Spleen (tissue), 11 donors: ENCODE measurements around the gene PHKB. TPM values are rescaled to one million over a fixed set of nuclear protein-coding genes. Genes with fewer than 3 reads are reported as not detected.

Experiments
- DNase-seq: peaks from one replicate; pipeline ENCODE4 v3.0.0-alpha.2; 2020
- H3K27ac ChIP-seq, 8 donors: fragments of 200-600 bp; sonication (generic) in 7 of 8; 1 replicate in 4 of 8; 2 replicates in 4 of 8; pipeline versions ENCODE4 v1.5.0 to v1.8.0; 2016 to 2021; ENCODE audit warnings: inconsistent platforms in 4 of 8, mild to moderate bottlenecking in 4 of 8, moderate library complexity in 1 of 8
- H3K27me3 ChIP-seq, 7 donors: fragments of 200-600 bp; sonication (generic) in 6 of 7; replicated peaks in 1 of 7; 1 replicate in 4 of 7; 2 replicates in 3 of 7; pipeline versions ENCODE4 v1.5.0 to v1.8.0; 2016 to 2021; ENCODE audit warnings: inconsistent platforms in 3 of 7, mild to moderate bottlenecking in 1 of 7
- H3K36me3 ChIP-seq, 6 donors: fragments of 200-600 bp; sonication (generic) in 5 of 6; 1 replicate in 4 of 6; 2 replicates in 2 of 6; pipeline versions ENCODE4 v1.5.0 to v1.8.0; 2016 to 2021; ENCODE audit warnings: inconsistent platforms in 2 of 6
- H3K4me1 ChIP-seq, 6 donors: fragments of 200-600 bp; sonication (generic) in 5 of 6; 1 replicate in 3 of 6; 2 replicates in 3 of 6; pipeline versions ENCODE4 v1.5.0 to v1.8.0; 2016 to 2021; ENCODE audit warnings: inconsistent platforms in 3 of 6
- H3K4me3 ChIP-seq, 8 donors: fragments of 200-600 bp; sonication (generic) in 7 of 8; 1 replicate in 4 of 8; 2 replicates in 4 of 8; pipeline versions ENCODE4 v1.5.0 to v1.8.0; 2016 to 2021; ENCODE audit warnings: inconsistent platforms in 4 of 8, mild to moderate bottlenecking in 4 of 8, moderate library complexity in 2 of 8
- H3K9me3 ChIP-seq, 8 donors: fragments of 200-600 bp; sonication (generic) in 7 of 8; 1 replicate in 4 of 8; 2 replicates in 4 of 8; pipeline versions ENCODE4 v1.5.0 to v1.8.0; 2016 to 2021; ENCODE audit warnings: inconsistent platforms in 4 of 8
- CTCF ChIP-seq, 11 experiments: fragments of 200-600 bp in 7 of 11; fragments of 450-650 bp in 4 of 11; sonication (generic) in 4 of 11; IDR thresholded peaks in 8 of 11; conservative IDR thresholded peaks in 3 of 11; 1 replicate in 7 of 11; 2 replicates in 4 of 11; pipeline versions ENCODE4 v1.4.0 to v1.8.0; 2016 to 2021; ENCODE audit warnings: antibody characterized with exemption in 11 of 11, inconsistent platforms in 4 of 11, mild to moderate bottlenecking in 1 of 11
- POLR2A ChIP-seq, 3 donors: fragments of 450-650 bp; IDR thresholded peaks; one replicate each; pipeline ENCODE4 v1.5.1; 2017; ENCODE audit warnings: antibody characterized with exemption in 3 of 3, mild to moderate bottlenecking in 1 of 3
- POLR2AphosphoS5 ChIP-seq, 3 donors: sonication (generic); formaldehyde crosslinking; IDR thresholded peaks; one replicate each; pipeline ENCODE4 v1.5.1; 2017; ENCODE audit warnings: antibody characterized with exemption in 3 of 3
- WGBS, 5 donors: extraction: QIAGEN DNeasy Blood & Tissue Kit in 3 of 5; methylation state at CpG; one replicate each; pipeline versions ENCODE4 v1.1.5 to v1.1.7; 2013 to 2018; 5-methylcytosine and 5-hydroxymethylcytosine counted together
- intact Hi-C: fragments of 100-400 bp; cut with DNase I; formaldehyde crosslinking; loops from one replicate; pipeline ENCODE4 v1.15.0; 2023; ENCODE audit warnings: low total_unique reads
- polyA plus RNA-seq, 3 donors: library from polyadenylated mRNA; stranded (reverse); fragments of 200-250 nt; gene quantifications; one replicate each; pipeline ENCODE4 v1.2.1, GENCODE V29; 2013
- total RNA-seq, 7 donors: library from RNA; depleted of rRNA in 3 of 7; stranded (reverse); fragments of >200 nt in 3 of 7; fragmentation: NEBNext Ultra II Directional in 4 of 7; extraction: Animal tissue kit (Norgen Biotek cat#: 25700) in 4 of 7; gene quantifications; one replicate each; pipeline versions ENCODE4 v1.1.0 to v1.2.1, GENCODE V29; 2016 to 2021
- donor health status: healthy with polysubstance abuse.
- donor health status: DM: no; HTN: no; CAD: no; lungs with moderate emphysema.
- donor health status: DM: no; HTN: no; CAD: no.
- donor health status: Bipolar disorder and iron deficiency.
- donor health status: healthy.
- donor health status: DM: no; HTN: no; CAD: no.
- donor health status: DM: yes; HTN: yes; CAD: no.

PHKB gene
- total and polyA plus RNA-seq, 10 donors, result 19.7 to 168 (median 99.1) TPM

- H3K36me3 ChIP-seq, result peaks cover 0 to 63% (median 4%) of the 10 kb centered on the region in 6 donors
- no peaks in the 10 kb centered on the region for H3K9me3 ChIP-seq
- DNase-seq, result no peak
- TF ChIP-seq POLR2A (IDR thresholded peaks at IDR 0.05) (no peak), CTCF (IDR thresholded peaks at IDR 0.05 in 8 of 11, conservative IDR thresholded peaks at IDR 0.05 in 3 of 11) (no peak), POLR2AphosphoS5 (IDR thresholded peaks at IDR 0.05) (no peak)
- no peak overlapping the region for H3K4me3 ChIP-seq
- H3K27me3 ChIP-seq, result no peaks in the 10 kb centered on the region
- intact Hi-C loops, result no loop called here
- no peak overlapping the region for H3K27ac ChIP-seq
- H3K4me1 ChIP-seq, result peaks cover 0 to 6% (median 0%) of the 10 kb centered on the region in 6 donors
- WGBS, 5 donors, result 87 to 95% (median 93%) methylated on average over 6 of the region's 6 CpGs
These were observed 139.2 kb downstream of the PHKB start for GRCh38 chr16:47600376-47600775.

GRCh38 chr16:47604306-47604705 lies 143.2 kb downstream of the PHKB start:
- Histone ChIP-seq H3K4me1 (peaks cover 0 to 5% (median 0%) of the 10 kb centered on the region in 6 donors), H3K9me3 (peaks cover 0 to 5% (median 0%) of the 10 kb centered on the region in 8 donors), H3K36me3 (peaks cover 0 to 49% (median 11%) of the 10 kb centered on the region in 6 donors), H3K27me3 (no peaks in the 10 kb centered on the region), H3K27ac (no peak overlapping the region), H3K4me3 (no peak overlapping the region)
- intact Hi-C loops, result no loop called here
- no peak for DNase-seq
- TF ChIP-seq POLR2AphosphoS5 (IDR thresholded peaks at IDR 0.05) (no peak), CTCF (IDR thresholded peaks at IDR 0.05 in 8 of 11, conservative IDR thresholded peaks at IDR 0.05 in 3 of 11) (no peak), POLR2A (IDR thresholded peaks at IDR 0.05) (no peak)

GRCh38 chr16:47611042-47611441 lies 149.9 kb downstream of the PHKB start:
- H3K4me3 ChIP-seq, result no peak overlapping the region
- H3K36me3 ChIP-seq, result peaks cover 0 to 70% (median 16%) of the 10 kb centered on the region in 6 donors
- intact Hi-C loops, result no loop called here
- no peak for TF ChIP-seq POLR2A (IDR thresholded peaks at IDR 0.05)
- no peak for TF ChIP-seq POLR2AphosphoS5 (IDR thresholded peaks at IDR 0.05)
- TF ChIP-seq CTCF (IDR thresholded peaks at IDR 0.05 in 8 of 11, conservative IDR thresholded peaks at IDR 0.05 in 3 of 11), result no peak
- no peak for DNase-seq
- WGBS, 5 donors, result 66 to 91% (median 85%) methylated on average over 2 of the region's 2 CpGs
- no peak overlapping the region for H3K27ac ChIP-seq
- H3K27me3 ChIP-seq, result no peaks in the 10 kb centered on the region
- H3K9me3 ChIP-seq, result peaks cover 0 to 5% (median 0%) of the 10 kb centered on the region in 8 donors
- no peaks in the 10 kb centered on the region for H3K4me1 ChIP-seq

- intact Hi-C loops, result no loop called here
- Histone ChIP-seq H3K4me1 (no peaks in the 10 kb centered on the region), H3K9me3 (peaks cover 0 to 5% (median 0%) of the 10 kb centered on the region in 8 donors), H3K27me3 (no peaks in the 10 kb centered on the region), H3K36me3 (peaks cover 0 to 62% (median 11%) of the 10 kb centered on the region in 6 donors), H3K27ac (no peak overlapping the region), H3K4me3 (no peak overlapping the region)
- DNase-seq, result no peak
- no peak for TF ChIP-seq CTCF (IDR thresholded peaks at IDR 0.05 in 8 of 11, conservative IDR thresholded peaks at IDR 0.05 in 3 of 11)
- TF ChIP-seq POLR2A (IDR thresholded peaks at IDR 0.05), result no peak
- no peak for TF ChIP-seq POLR2AphosphoS5 (IDR thresholded peaks at IDR 0.05)
- WGBS, 5 donors, result 96 to 100% (median 98%) methylated on average over 4 of the region's 4 CpGs
These were observed 150.8 kb downstream of the PHKB start for GRCh38 chr16:47611848-47612493.
